Neural cell (in vitro differentiated cells): Measurements from ENCODE around the gene ARHGEF17. TPM values are rescaled to one million over a fixed set of nuclear protein-coding genes. Genes with fewer than 3 reads are reported as not detected.

Experiments
- H2AFZ ChIP-seq: fragments of 200-600, 300-800 bp; sonication (generic), shearing (Covaris generic); 2 replicates; pipeline ENCODE4 v1.6.0; 2014; ENCODE audit warnings: low read depth, mild to moderate bottlenecking, antibody characterized with exemption, low read length, moderate library complexity
- H3F3A ChIP-seq: fragments of 200-600 bp; shearing (Covaris generic); 2 replicates; pipeline ENCODE4 v1.6.1; 2016; ENCODE audit warnings: mild to moderate bottlenecking, moderate library complexity, mixed read lengths, antibody characterized with exemption, low read length; ENCODE audit not compliant: insufficient read depth, poor library complexity, severe bottlenecking
- H3K27ac ChIP-seq: fragments of 200-600, 300-800 bp; sonication (generic), shearing (Covaris generic); 2 replicates; pipeline ENCODE4 v1.5.1; 2014; ENCODE audit warnings: mild to moderate bottlenecking, low read length, moderate library complexity
- H3K27me3 ChIP-seq: fragments of 300-800, 200-600 bp; sonication (generic), shearing (Covaris generic); 2 replicates; pipeline ENCODE4 v1.6.0; 2014; ENCODE audit warnings: mild to moderate bottlenecking, low read depth, low read length, moderate library complexity; ENCODE audit not compliant: insufficient read depth
- H3K36me3 ChIP-seq: fragments of 300-800, 200-600 bp; sonication (generic), shearing (Covaris generic); 2 replicates; pipeline ENCODE4 v1.5.1; 2014; ENCODE audit warnings: mild to moderate bottlenecking, antibody characterized with exemption, low read length, moderate library complexity; ENCODE audit not compliant: insufficient read depth
- H3K4me2 ChIP-seq: fragments of 300-800, 200-600 bp; sonication (generic), shearing (Covaris generic); 2 replicates; pipeline ENCODE4 v1.6.0; 2014; ENCODE audit warnings: mild to moderate bottlenecking, low read length
- H3K4me3 ChIP-seq: fragments of 300-800, 200-600 bp; sonication (generic), shearing (Covaris generic); 2 replicates; pipeline ENCODE4 v1.5.1; 2014; ENCODE audit warnings: mild to moderate bottlenecking, low read length, moderate library complexity
- H3K79me2 ChIP-seq: fragments of 200-600 bp; shearing (Covaris generic); replicated peaks from 2 replicates; pipeline ENCODE4 v1.6.0; 2014; ENCODE audit warnings: mild to moderate bottlenecking, low read length, moderate library complexity; ENCODE audit not compliant: insufficient read depth
- H3K9ac ChIP-seq: fragments of 300-800, 200-600 bp; sonication (generic), shearing (Covaris generic); 2 replicates; pipeline ENCODE4 v1.6.1; 2016; ENCODE audit warnings: mild to moderate bottlenecking, low read length, mixed read lengths
- H3K9me2 ChIP-seq: fragments of 200-600 bp; shearing (Covaris generic); 2 replicates; pipeline ENCODE4 v1.6.1; 2016; ENCODE audit warnings: mild to moderate bottlenecking, low read length, mixed read lengths; ENCODE audit not compliant: insufficient read depth
- H3K9me3 ChIP-seq: fragments of 200-600, 300-800 bp; sonication (generic), shearing (Covaris generic); 2 replicates; pipeline ENCODE4 v1.6.1; 2016; ENCODE audit warnings: mild to moderate bottlenecking, mixed run types, low read length, moderate library complexity, mixed read lengths
- H4K20me1 ChIP-seq: fragments of 200-600 bp; shearing (Covaris generic); 2 replicates; pipeline ENCODE4 v1.6.1; 2016; ENCODE audit warnings: mild to moderate bottlenecking, mixed run types; ENCODE audit not compliant: insufficient read depth
- EP300 ChIP-seq: fragments of 450-650 bp; conservative IDR thresholded peaks from 2 replicates; pipeline ENCODE4 v1.6.1; 2014; ENCODE audit warnings: antibody characterized with exemption, mild to moderate bottlenecking, moderate library complexity; ENCODE audit not compliant: poor library complexity, severe bottlenecking
- EZH2 ChIP-seq: fragments of 200-600, 300-800 bp; shearing (Covaris generic), sonication (generic); IDR thresholded peaks from 2 replicates; pipeline ENCODE4 v1.6.1; 2014; ENCODE audit warnings: antibody characterized with exemption, low read length, borderline replicate concordance, mild to moderate bottlenecking; ENCODE audit not compliant: insufficient read depth, poor library complexity, severe bottlenecking
- MXI1 ChIP-seq: fragments of 450-650 bp; conservative IDR thresholded peaks from 2 replicates; pipeline ENCODE4 v1.6.1; 2014; ENCODE audit warnings: antibody characterized with exemption, mild to moderate bottlenecking; ENCODE audit not compliant: poor library complexity, severe bottlenecking
- POLR2AphosphoS5 ChIP-seq: IDR thresholded peaks from 2 replicates; pipeline ENCODE4 v1.6.1; 2012
- RAD21 ChIP-seq: fragments of 450-650 bp; conservative IDR thresholded peaks from 2 replicates; pipeline ENCODE4 v1.6.1; 2014; ENCODE audit warnings: antibody characterized with exemption, mild to moderate bottlenecking, moderate library complexity
- SMC3 ChIP-seq: fragments of 450-650 bp; conservative IDR thresholded peaks from 2 replicates; pipeline ENCODE4 v1.6.1; 2014; ENCODE audit warnings: antibody characterized with exemption, mild to moderate bottlenecking, moderate library complexity; ENCODE audit not compliant: poor library complexity
- TAF1 ChIP-seq: IDR thresholded peaks from 2 replicates; pipeline ENCODE4 v1.6.1; 2012; ENCODE audit warnings: low read depth
- polyA plus RNA-seq: library from polyadenylated mRNA; depleted of rRNA; stranded (reverse); fragments of >200 nt; gene quantifications from 2 replicates; pipeline ENCODE4 v1.2.3, GENCODE V29; 2014
- TF ChIP-seq, protein P1 (sequence below): IDR thresholded peaks from 2 replicates; pipeline ENCODE4 v1.6.1; 2012; ENCODE audit warnings: borderline replicate concordance
- TF ChIP-seq, protein P2 (sequence below): fragments of 450-650 bp; IDR thresholded peaks from 2 replicates; pipeline ENCODE4 v1.5.1; 2014; ENCODE audit warnings: antibody characterized with exemption, mild to moderate bottlenecking, moderate library complexity; ENCODE audit not compliant: poor library complexity, severe bottlenecking

Gene ARHGEF17
- polyA plus RNA-seq, 1 donor from 2014 or later: 7.9 TPM

DNA sequence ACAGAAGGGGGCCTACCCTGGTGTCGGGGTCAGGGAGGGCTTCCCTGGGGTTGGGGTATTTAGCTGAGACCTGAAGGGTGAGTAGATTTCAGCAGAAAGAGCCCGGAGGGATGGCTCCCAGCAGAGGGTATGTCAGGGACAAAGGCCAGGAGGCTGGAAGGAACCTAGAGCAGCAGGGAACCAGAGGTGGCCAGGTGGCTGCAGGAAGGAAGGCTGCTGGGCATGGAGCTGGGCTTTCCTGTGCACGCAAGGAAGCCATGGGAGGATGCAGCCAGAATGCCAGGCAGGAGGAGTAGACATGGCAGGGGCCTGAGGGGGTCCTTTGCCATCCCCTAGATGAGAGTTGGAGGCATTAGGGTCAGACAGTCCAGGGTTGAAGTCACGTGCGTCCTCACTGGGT is 40.8 kb downstream of the ARHGEF17 start:
- H3F3A ChIP-seq: no peaks in the 10 kb centered on the region
- no peak overlapping the region for H3K4me2 ChIP-seq
- H4K20me1 ChIP-seq: no peaks in the 10 kb centered on the region
- no peaks in the 10 kb centered on the region for H3K9me3 ChIP-seq
- no peak for TF ChIP-seq TAF1
- TF ChIP-seq, protein P1, sequence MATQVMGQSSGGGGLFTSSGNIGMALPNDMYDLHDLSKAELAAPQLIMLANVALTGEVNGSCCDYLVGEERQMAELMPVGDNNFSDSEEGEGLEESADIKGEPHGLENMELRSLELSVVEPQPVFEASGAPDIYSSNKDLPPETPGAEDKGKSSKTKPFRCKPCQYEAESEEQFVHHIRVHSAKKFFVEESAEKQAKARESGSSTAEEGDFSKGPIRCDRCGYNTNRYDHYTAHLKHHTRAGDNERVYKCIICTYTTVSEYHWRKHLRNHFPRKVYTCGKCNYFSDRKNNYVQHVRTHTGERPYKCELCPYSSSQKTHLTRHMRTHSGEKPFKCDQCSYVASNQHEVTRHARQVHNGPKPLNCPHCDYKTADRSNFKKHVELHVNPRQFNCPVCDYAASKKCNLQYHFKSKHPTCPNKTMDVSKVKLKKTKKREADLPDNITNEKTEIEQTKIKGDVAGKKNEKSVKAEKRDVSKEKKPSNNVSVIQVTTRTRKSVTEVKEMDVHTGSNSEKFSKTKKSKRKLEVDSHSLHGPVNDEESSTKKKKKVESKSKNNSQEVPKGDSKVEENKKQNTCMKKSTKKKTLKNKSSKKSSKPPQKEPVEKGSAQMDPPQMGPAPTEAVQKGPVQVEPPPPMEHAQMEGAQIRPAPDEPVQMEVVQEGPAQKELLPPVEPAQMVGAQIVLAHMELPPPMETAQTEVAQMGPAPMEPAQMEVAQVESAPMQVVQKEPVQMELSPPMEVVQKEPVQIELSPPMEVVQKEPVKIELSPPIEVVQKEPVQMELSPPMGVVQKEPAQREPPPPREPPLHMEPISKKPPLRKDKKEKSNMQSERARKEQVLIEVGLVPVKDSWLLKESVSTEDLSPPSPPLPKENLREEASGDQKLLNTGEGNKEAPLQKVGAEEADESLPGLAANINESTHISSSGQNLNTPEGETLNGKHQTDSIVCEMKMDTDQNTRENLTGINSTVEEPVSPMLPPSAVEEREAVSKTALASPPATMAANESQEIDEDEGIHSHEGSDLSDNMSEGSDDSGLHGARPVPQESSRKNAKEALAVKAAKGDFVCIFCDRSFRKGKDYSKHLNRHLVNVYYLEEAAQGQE: no peak
- no peak for TF ChIP-seq RAD21
- no peak for TF ChIP-seq EP300
- TF ChIP-seq SMC3: no peak
- TF ChIP-seq POLR2AphosphoS5: no peak
- no peak overlapping the region for H3K4me3 ChIP-seq
- H3K9me2 ChIP-seq: no peaks in the 10 kb centered on the region
- H3K36me3 ChIP-seq: no peaks in the 10 kb centered on the region
- H3K79me2 ChIP-seq: peaks cover under 1% of the 10 kb centered on the region
- H2AFZ ChIP-seq: no peak overlapping the region
- H3K9ac ChIP-seq: no peak overlapping the region
- no peaks in the 10 kb centered on the region for H3K27me3 ChIP-seq
- no peak overlapping the region for H3K27ac ChIP-seq

DNA sequence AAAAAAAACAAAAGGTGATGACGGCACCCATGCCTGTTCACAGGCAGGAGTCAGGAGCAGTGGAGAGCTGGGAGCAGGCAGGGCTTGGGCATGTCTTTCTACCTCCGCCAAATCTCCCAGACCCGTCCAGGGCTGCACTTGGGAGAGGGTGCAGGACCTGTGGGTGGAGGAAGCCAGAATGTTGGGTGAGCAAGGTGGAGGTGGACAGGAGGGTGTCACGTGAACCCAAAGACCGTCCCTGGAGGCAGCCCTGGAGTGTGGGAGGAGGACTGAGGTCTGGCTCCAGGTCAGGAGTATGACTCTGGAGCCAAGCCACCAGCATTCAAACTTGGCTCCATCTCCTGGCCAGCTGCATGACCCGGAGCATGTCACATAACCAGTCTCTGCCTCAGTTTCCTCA is 41.6 kb downstream of the ARHGEF17 start:
- H4K20me1 ChIP-seq: no peaks in the 10 kb centered on the region
- H3K27me3 ChIP-seq: no peaks in the 10 kb centered on the region
- TF ChIP-seq POLR2AphosphoS5: no peak
- TF ChIP-seq EZH2: no peak
- no peak for TF ChIP-seq RAD21
- TF ChIP-seq, protein P1: no peak
- TF ChIP-seq EP300: no peak
- TF ChIP-seq, protein P2, sequence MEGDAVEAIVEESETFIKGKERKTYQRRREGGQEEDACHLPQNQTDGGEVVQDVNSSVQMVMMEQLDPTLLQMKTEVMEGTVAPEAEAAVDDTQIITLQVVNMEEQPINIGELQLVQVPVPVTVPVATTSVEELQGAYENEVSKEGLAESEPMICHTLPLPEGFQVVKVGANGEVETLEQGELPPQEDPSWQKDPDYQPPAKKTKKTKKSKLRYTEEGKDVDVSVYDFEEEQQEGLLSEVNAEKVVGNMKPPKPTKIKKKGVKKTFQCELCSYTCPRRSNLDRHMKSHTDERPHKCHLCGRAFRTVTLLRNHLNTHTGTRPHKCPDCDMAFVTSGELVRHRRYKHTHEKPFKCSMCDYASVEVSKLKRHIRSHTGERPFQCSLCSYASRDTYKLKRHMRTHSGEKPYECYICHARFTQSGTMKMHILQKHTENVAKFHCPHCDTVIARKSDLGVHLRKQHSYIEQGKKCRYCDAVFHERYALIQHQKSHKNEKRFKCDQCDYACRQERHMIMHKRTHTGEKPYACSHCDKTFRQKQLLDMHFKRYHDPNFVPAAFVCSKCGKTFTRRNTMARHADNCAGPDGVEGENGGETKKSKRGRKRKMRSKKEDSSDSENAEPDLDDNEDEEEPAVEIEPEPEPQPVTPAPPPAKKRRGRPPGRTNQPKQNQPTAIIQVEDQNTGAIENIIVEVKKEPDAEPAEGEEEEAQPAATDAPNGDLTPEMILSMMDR: no peak
- TF ChIP-seq TAF1: no peak
- no peak for TF ChIP-seq SMC3
- TF ChIP-seq MXI1: no peak
- no peak overlapping the region for H2AFZ ChIP-seq
- no peaks in the 10 kb centered on the region for H3K9me2 ChIP-seq
- no peaks in the 10 kb centered on the region for H3K79me2 ChIP-seq
- no peak overlapping the region for H3K4me2 ChIP-seq
- H3K27ac ChIP-seq: no peak overlapping the region
- H3K4me3 ChIP-seq: no peak overlapping the region
- H3K36me3 ChIP-seq: no peaks in the 10 kb centered on the region
- no peaks in the 10 kb centered on the region for H3F3A ChIP-seq
- H3K9me3 ChIP-seq: no peaks in the 10 kb centered on the region
- no peak overlapping the region for H3K9ac ChIP-seq
